ENCODE results near the gene PSMD5. TPM values are rescaled to one million over a fixed set of nuclear protein-coding genes. Genes with fewer than 3 reads are reported as not detected.

PSMD5 gene
- total and polyA plus RNA-seq, 2 of the 4 experiments (the other 2 are of a cell fraction) = 25.6 to 26.1 TPM

GRCh38 chr9:120780367-120780766, 62.4 kb downstream of the PSMD5 start:
- H2AK5ac ChIP-seq (ENCODE audit: low read depth, low read length) = no peak overlapping the region
- no peak overlapping the region for H2BK15ac ChIP-seq (ENCODE audit: low read depth, low read length)
- no peak overlapping the region for H3K4ac ChIP-seq (ENCODE audit: low read depth, low read length)
- no peak overlapping the region for H3K18ac ChIP-seq (ENCODE audit: low read depth, low read length)
- H2BK120ac ChIP-seq (ENCODE audit: low read depth, low read length) = no peak overlapping the region
- no peak overlapping the region for H3K14ac ChIP-seq (replicated peaks; ENCODE audit: low read depth, low read length)
- H3K9me3 ChIP-seq (ENCODE audit: control insufficient read depth, insufficient read depth, low read length) = no peaks in the 10 kb centered on the region
- POLR2A ChIA-PET (ENCODE audit: unreplicated experiment) = no interaction called here
- no peak overlapping the region for H3K4me3 ChIP-seq (ENCODE audit: insufficient read depth, low read depth, low read length)
- no peaks in the 10 kb centered on the region for H3K27me3 ChIP-seq (ENCODE audit: control insufficient read depth, insufficient read depth, low read length)
- peaks cover 6% of the 10 kb centered on the region for H3K9me1 ChIP-seq (ENCODE audit: insufficient read depth, low read length)
- BruUV-seq (replicated peaks) = no TSS peak
- no peak overlapping the region for H3K4me2 ChIP-seq (ENCODE audit: low read depth, low read length)
- ATAC-seq (ENCODE audit: low read depth) (no peak), DNase-seq (no peak)
- H4K91ac ChIP-seq (ENCODE audit: insufficient read depth, low read depth, low read length) = no peak overlapping the region
- no peak overlapping the region for H2AFZ ChIP-seq (replicated peaks; ENCODE audit: low read length, poor library complexity)
- no peak overlapping the region for H4K8ac ChIP-seq (ENCODE audit: low read depth in 2 of 2, low read length in 2 of 2)
- WGBS, 2 experiments (ENCODE audit: extremely low coverage in 2 of 2, insufficient read length in 1 of 2) = no CpG with 5 or more reads among the region's 3 CpGs
- in situ Hi-C loops (cut with MboI; ENCODE audit: low sequenced_read_pairs) (no loop called here), dilution Hi-C loops (cut with HindIII; ENCODE audit: low sequenced_read_pairs, unreplicated experiment) (no loop called here), intact Hi-C loops (cut with micrococcal nuclease) (no loop called here)
- no peak overlapping the region for H3K56ac ChIP-seq (ENCODE audit: extremely low read depth, insufficient read depth, low read length)
- no peak overlapping the region for H3K27ac ChIP-seq (ENCODE audit: insufficient read depth, low read length)
- H3K79me1 ChIP-seq (ENCODE audit: low read depth in 1 of 2, low read length in 2 of 2) = peaks cover 40 to 47% of the 10 kb centered on the region in 2 experiments
- peaks cover 13% of the 10 kb centered on the region for H3K36me3 ChIP-seq (ENCODE audit: control insufficient read depth, insufficient read depth, low read length)
- no peak overlapping the region for H2BK5ac ChIP-seq (ENCODE audit: low read depth, low read length, poor library complexity, severe bottlenecking)
- peaks cover 5% of the 10 kb centered on the region; the same call in 1 of the 2 replicates for H4K20me1 ChIP-seq (ENCODE audit: insufficient read depth, low read length)
- H4K5ac ChIP-seq (ENCODE audit: low read depth, low read length) = no peak overlapping the region
- 0 out of 2 replicates have a peak, but pooled peaks cover 1% of the 10 kb centered on the region for H3K4me1 ChIP-seq (ENCODE audit: control insufficient read depth, insufficient read depth, low read length)
- H3K23ac ChIP-seq (ENCODE audit: low read depth, low read length) = no peak overlapping the region
- CTCF ChIA-PET = interaction anchor here (2.1 kb wide), 1 partner anchor 13 kb away, joined by 7 read pairs; no protein-coding TSS in a partner anchor
- no peak overlapping the region for H3K9ac ChIP-seq (ENCODE audit: low read depth, low read length)
- TF ChIP-seq, protein P1, sequence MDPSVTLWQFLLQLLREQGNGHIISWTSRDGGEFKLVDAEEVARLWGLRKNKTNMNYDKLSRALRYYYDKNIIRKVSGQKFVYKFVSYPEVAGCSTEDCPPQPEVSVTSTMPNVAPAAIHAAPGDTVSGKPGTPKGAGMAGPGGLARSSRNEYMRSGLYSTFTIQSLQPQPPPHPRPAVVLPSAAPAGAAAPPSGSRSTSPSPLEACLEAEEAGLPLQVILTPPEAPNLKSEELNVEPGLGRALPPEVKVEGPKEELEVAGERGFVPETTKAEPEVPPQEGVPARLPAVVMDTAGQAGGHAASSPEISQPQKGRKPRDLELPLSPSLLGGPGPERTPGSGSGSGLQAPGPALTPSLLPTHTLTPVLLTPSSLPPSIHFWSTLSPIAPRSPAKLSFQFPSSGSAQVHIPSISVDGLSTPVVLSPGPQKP (IDR thresholded peaks at IDR 0.05; ENCODE audit: borderline replicate concordance, low read depth, low read length) = no peak
- no peak for TF ChIP-seq MXI1 (IDR thresholded peaks at IDR 0.05; ENCODE audit: borderline replicate concordance, low read depth, low read length)
- no peak for TF ChIP-seq RAD21 (IDR thresholded peaks at IDR 0.05; ENCODE audit: low read length)
- TF ChIP-seq MAZ (IDR thresholded peaks at IDR 0.05; ENCODE audit: borderline replicate concordance, low read depth, low read length) = no peak
- no peak for TF ChIP-seq SMC3 (IDR thresholded peaks at IDR 0.05; ENCODE audit: low read depth, low read length)
- TF ChIP-seq POLR2A (IDR thresholded peaks at IDR 0.05; ENCODE audit: low read depth, low read length) = no peak
- TF ChIP-seq, protein P2, sequence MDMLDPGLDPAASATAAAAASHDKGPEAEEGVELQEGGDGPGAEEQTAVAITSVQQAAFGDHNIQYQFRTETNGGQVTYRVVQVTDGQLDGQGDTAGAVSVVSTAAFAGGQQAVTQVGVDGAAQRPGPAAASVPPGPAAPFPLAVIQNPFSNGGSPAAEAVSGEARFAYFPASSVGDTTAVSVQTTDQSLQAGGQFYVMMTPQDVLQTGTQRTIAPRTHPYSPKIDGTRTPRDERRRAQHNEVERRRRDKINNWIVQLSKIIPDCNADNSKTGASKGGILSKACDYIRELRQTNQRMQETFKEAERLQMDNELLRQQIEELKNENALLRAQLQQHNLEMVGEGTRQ (IDR thresholded peaks at IDR 0.05; ENCODE audit: low read depth, low read length) = no peak
- no peak for TF ChIP-seq MAFK (IDR thresholded peaks at IDR 0.05; ENCODE audit: low read depth, low read length)
- TF ChIP-seq, protein P3, sequence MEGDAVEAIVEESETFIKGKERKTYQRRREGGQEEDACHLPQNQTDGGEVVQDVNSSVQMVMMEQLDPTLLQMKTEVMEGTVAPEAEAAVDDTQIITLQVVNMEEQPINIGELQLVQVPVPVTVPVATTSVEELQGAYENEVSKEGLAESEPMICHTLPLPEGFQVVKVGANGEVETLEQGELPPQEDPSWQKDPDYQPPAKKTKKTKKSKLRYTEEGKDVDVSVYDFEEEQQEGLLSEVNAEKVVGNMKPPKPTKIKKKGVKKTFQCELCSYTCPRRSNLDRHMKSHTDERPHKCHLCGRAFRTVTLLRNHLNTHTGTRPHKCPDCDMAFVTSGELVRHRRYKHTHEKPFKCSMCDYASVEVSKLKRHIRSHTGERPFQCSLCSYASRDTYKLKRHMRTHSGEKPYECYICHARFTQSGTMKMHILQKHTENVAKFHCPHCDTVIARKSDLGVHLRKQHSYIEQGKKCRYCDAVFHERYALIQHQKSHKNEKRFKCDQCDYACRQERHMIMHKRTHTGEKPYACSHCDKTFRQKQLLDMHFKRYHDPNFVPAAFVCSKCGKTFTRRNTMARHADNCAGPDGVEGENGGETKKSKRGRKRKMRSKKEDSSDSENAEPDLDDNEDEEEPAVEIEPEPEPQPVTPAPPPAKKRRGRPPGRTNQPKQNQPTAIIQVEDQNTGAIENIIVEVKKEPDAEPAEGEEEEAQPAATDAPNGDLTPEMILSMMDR (conservative IDR thresholded peaks at IDR 0.05; ENCODE audit: low read depth, low read length) = no peak
- no peak overlapping the region for H2AK9ac ChIP-seq (replicated peaks; ENCODE audit: low read depth, low read length, poor library complexity)
- no peak overlapping the region for H2BK20ac ChIP-seq (ENCODE audit: low read depth, low read length)

Measured in IMR-90 (cell line).